GM12892 (cell line): ENCODE measurements around the gene OTOL1.
"Not testable (repeated sequence)": the region's sequence is repeated elsewhere in the genome, so short reads cannot be mapped to it uniquely, and the experiment has no call there.

Source experiments
- DNase-seq: peaks from one replicate; pipeline ENCODE4 v3.0.0; 2011; ENCODE audit not compliant: insufficient read length
- FAIRE-seq: peaks from 2 replicates; lab custom pipeline; 2011; peaks lifted over from hg19 to GRCh38; lab: Jason Lieb, UNC
- POLR2A ChIP-seq: IDR thresholded peaks from 2 replicates; pipeline ENCODE4 v1.6.1; 2011; ENCODE audit warnings: low read depth, low read length, control low read depth
- POLR2AphosphoS5 ChIP-seq: IDR thresholded peaks from 2 replicates; pipeline ENCODE4 v1.6.1; 2011; ENCODE audit warnings: low read depth, low read length, control low read depth
- TAF1 ChIP-seq: IDR thresholded peaks from 2 replicates; pipeline ENCODE4 v1.6.1; 2011; ENCODE audit warnings: low read depth, mild to moderate bottlenecking, control low read depth, low read length, borderline replicate concordance

OTOL1 gene

GRCh38 chr3:161489395-161489794 is 7.2 kb upstream of the OTOL1 start:
- FAIRE-seq (peak; percentile 36), DNase-seq (no peak)
- TF ChIP-seq TAF1: no peak
- TF ChIP-seq POLR2A: no peak
- TF ChIP-seq POLR2AphosphoS5: no peak

GRCh38 chr3:161490845-161491244 is 5.8 kb upstream of the OTOL1 start:
- not testable (repeated sequence) for DNase-seq
- peak; percentile 92 for FAIRE-seq

- no peak for FAIRE-seq
- DNase-seq: no peak
- TF ChIP-seq POLR2AphosphoS5 (no peak), POLR2A (no peak), TAF1 (no peak)
Measured at GRCh38 chr3:161498259-161498921, 1.8 kb downstream of the OTOL1 start.

- TF ChIP-seq POLR2AphosphoS5 (no peak), POLR2A (no peak), TAF1 (no peak)
- FAIRE-seq (no peak), DNase-seq (no peak)
Measured at GRCh38 chr3:161500068-161500796, 3.6 kb downstream of the OTOL1 start.

- no peak for TF ChIP-seq POLR2AphosphoS5
- no peak for TF ChIP-seq TAF1
- TF ChIP-seq POLR2A: no peak
- FAIRE-seq: no peak
- no peak for DNase-seq
Measured at GRCh38 chr3:161503271-161503670, 6.7 kb downstream of the OTOL1 start.

GRCh38 chr3:161508852-161509477 is 12.4 kb downstream of the OTOL1 start:
- FAIRE-seq: no peak
- TF ChIP-seq TAF1 (no peak), POLR2AphosphoS5 (no peak), POLR2A (no peak)
- no peak for DNase-seq

GRCh38 chr3:161510510-161511260 is 14.1 kb downstream of the OTOL1 start:
- DNase-seq: no peak
- no peak for FAIRE-seq
- no peak for TF ChIP-seq TAF1
- TF ChIP-seq POLR2AphosphoS5: no peak
- no peak for TF ChIP-seq POLR2A

- no peak for TF ChIP-seq POLR2AphosphoS5
- no peak for TF ChIP-seq POLR2A
- no peak for TF ChIP-seq TAF1
- no peak for FAIRE-seq
- DNase-seq: no peak
Measured at GRCh38 chr3:161523916-161524315, 27.3 kb downstream of the OTOL1 start.

- no peak for FAIRE-seq
- TF ChIP-seq POLR2A (no peak), POLR2AphosphoS5 (no peak), TAF1 (no peak)
- DNase-seq: no peak
Measured at GRCh38 chr3:161531930-161532329, 35.3 kb downstream of the OTOL1 start.

GRCh38 chr3:161540594-161540993 is 44.0 kb downstream of the OTOL1 start:
- TF ChIP-seq TAF1: no peak
- no peak for TF ChIP-seq POLR2AphosphoS5
- TF ChIP-seq POLR2A: no peak
- DNase-seq (no peak), FAIRE-seq (peak; percentile 62)

GRCh38 chr3:161545824-161546223 is 49.2 kb downstream of the OTOL1 start:
- FAIRE-seq: no peak
- no peak for DNase-seq
- TF ChIP-seq POLR2AphosphoS5 (no peak), TAF1 (no peak), POLR2A (no peak)

GRCh38 chr3:161548301-161548700 is 51.7 kb downstream of the OTOL1 start:
- FAIRE-seq (no peak), DNase-seq (no peak)
- TF ChIP-seq POLR2A: no peak
- TF ChIP-seq POLR2AphosphoS5: no peak
- no peak for TF ChIP-seq TAF1
